HepG2 (cell line): ENCODE results near the gene PBOV1. TPM values are rescaled to one million over a fixed set of nuclear protein-coding genes. Genes with fewer than 3 reads are reported as not detected.

Experiments
- HNRNPLL ChIP-seq: fragments of 200-400 bp; formaldehyde crosslinking; IDR thresholded peaks from 2 replicates; pipeline ENCODE4 v1.6.1; 2017; ENCODE audit warnings: mild to moderate bottlenecking, low read depth, low read length; ENCODE audit not compliant: poor library complexity, severe bottlenecking
- MAF1 ChIP-seq: sonication (generic); formaldehyde crosslinking; IDR thresholded peaks from 2 replicates; pipeline ENCODE4 v1.5.0; 2020; ENCODE audit warnings: missing genetic modification reagents, borderline replicate concordance
- NFIC ChIP-seq: IDR thresholded peaks from 2 replicates; pipeline ENCODE4 v1.6.1; 2012; ENCODE audit warnings: mild to moderate bottlenecking, low read length, inconsistent platforms
- NKX3-1 ChIP-seq: sonication (generic); formaldehyde crosslinking; IDR thresholded peaks from 2 replicates; pipeline ENCODE4 v1.5.0; 2020; ENCODE audit warnings: missing genetic modification reagents
- NONO ChIP-seq, 2 experiments: fragments of 450-650 bp in 1 of 2; sonication (generic) in 1 of 2; formaldehyde crosslinking in 1 of 2; IDR thresholded peaks in 1 of 2; conservative IDR thresholded peaks in 1 of 2; 2 replicates each; pipeline versions ENCODE4 v1.6.1 to v1.8.0; 2017 to 2022; ENCODE audit warnings: mild to moderate bottlenecking in 1 of 2, missing genetic modification reagents in 1 of 2, moderate library complexity in 1 of 2
- RAD51 ChIP-seq: fragments of 450-650 bp; IDR thresholded peaks from 2 replicates; pipeline ENCODE4 v1.6.1; 2016; ENCODE audit warnings: borderline replicate concordance
- ZBTB7A ChIP-seq: sonication (generic); formaldehyde crosslinking; IDR thresholded peaks from 2 replicates; pipeline ENCODE4 v1.8.0; 2022; ENCODE audit warnings: mild to moderate bottlenecking, missing genetic modification reagents
- ZKSCAN5 ChIP-seq: sonication (generic); formaldehyde crosslinking; IDR thresholded peaks from 2 replicates; pipeline ENCODE4 v1.5.1; 2020; ENCODE audit warnings: mild to moderate bottlenecking, missing genetic modification reagents
- ZNF235 ChIP-seq: sonication (generic); formaldehyde crosslinking; IDR thresholded peaks from 2 replicates; pipeline ENCODE4 v1.8.1; 2023; ENCODE audit warnings: mild to moderate bottlenecking, missing genetic modification reagents, borderline replicate concordance
- ZNF451 ChIP-seq: sonication (generic); formaldehyde crosslinking; IDR thresholded peaks from 2 replicates; pipeline ENCODE4 v1.5.0; 2020; ENCODE audit warnings: mild to moderate bottlenecking, missing genetic modification reagents
- ZNF576 ChIP-seq: sonication (generic); formaldehyde crosslinking; IDR thresholded peaks from 2 replicates; pipeline ENCODE4 v1.4.0; 2020; ENCODE audit warnings: mild to moderate bottlenecking, missing genetic modification reagents
- ZNF878 ChIP-seq: sonication (generic); formaldehyde crosslinking; IDR thresholded peaks from 2 replicates; pipeline ENCODE4 v1.8.1; 2023; ENCODE audit warnings: mild to moderate bottlenecking, missing genetic modification reagents, moderate library complexity
- polyA plus RNA-seq, 8 experiments: library from polyadenylated mRNA; depleted of rRNA in 3 of 8; stranded (reverse) in 7 of 8; unstranded in 1 of 8; fragments of >200 nt; fragmentation: Illumina TruSeq in 4 of 8; extraction: Trizol in 4 of 8; gene quantifications; 2 replicates each; pipeline versions ENCODE4 v1.2.1 to v1.2.3, GENCODE V29; 2011 to 2016; ENCODE audit warnings: low read depth in 4 of 8, missing spikeins in 1 of 8, mixed read lengths in 1 of 8; ENCODE audit not compliant: insufficient read depth in 1 of 8
- total RNA-seq, 5 experiments: library from RNA; depleted of rRNA; stranded (reverse); fragments of >200 nt; fragmentation: Illumina TruSeq; extraction: Trizol; gene quantifications; 2 replicates each; pipeline ENCODE4 v1.2.3, GENCODE V29; 2016; ENCODE audit warnings: low read depth in 1 of 5
- TF ChIP-seq, protein P1 (sequence below): IDR thresholded peaks from 2 replicates; pipeline ENCODE4 v1.6.1; 2016; ENCODE audit warnings: mild to moderate bottlenecking, missing biosample characterization, missing genetic modification reagents
- TF ChIP-seq, protein P2 (sequence below): sonication (generic); formaldehyde crosslinking; IDR thresholded peaks from 2 replicates; pipeline ENCODE4 v1.8.1; 2022; ENCODE audit warnings: mild to moderate bottlenecking, missing genetic modification reagents
- TF ChIP-seq, protein P3 (sequence below): sonication (generic); formaldehyde crosslinking; IDR thresholded peaks from 2 replicates; pipeline ENCODE4 v1.5.1; 2020; ENCODE audit warnings: mild to moderate bottlenecking, missing genetic modification reagents
- TF ChIP-seq, protein P4 (sequence below): sonication (generic); formaldehyde crosslinking; IDR thresholded peaks from 2 replicates; pipeline ENCODE4 v1.4.0; 2020; ENCODE audit warnings: mild to moderate bottlenecking, missing genetic modification reagents

PBOV1 gene
- total and polyA plus RNA-seq, 2 of the 13 experiments (the other 11 are each of a cell fraction or from before 2014, with no cell fraction given), result not detected

GRCh38 chr6:138222901-138223546 lies 4.7 kb upstream of the PBOV1 start (continued):
- no peak for TF ChIP-seq ZBTB7A (CRISPR knock-in tag)
- no peak for TF ChIP-seq ZNF576 (CRISPR knock-in tag)
- peak; percentile 75 for TF ChIP-seq ZNF878 (CRISPR knock-in tag)
- no peak for TF ChIP-seq RAD51
- TF ChIP-seq ZNF451 (CRISPR knock-in tag), result no peak; the same call in 1 of the 2 replicates
- peak; percentile 87; the same call in 1 of the 2 replicates for TF ChIP-seq NFIC
- TF ChIP-seq NKX3-1, result no peak
- no peak for TF ChIP-seq ZKSCAN5 (CRISPR knock-in tag)
- TF ChIP-seq ZNF235, result no peak
- TF ChIP-seq, protein P1, sequence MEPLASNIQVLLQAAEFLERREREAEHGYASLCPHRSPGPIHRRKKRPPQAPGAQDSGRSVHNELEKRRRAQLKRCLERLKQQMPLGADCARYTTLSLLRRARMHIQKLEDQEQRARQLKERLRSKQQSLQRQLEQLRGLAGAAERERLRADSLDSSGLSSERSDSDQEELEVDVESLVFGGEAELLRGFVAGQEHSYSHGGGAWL, result peak; percentile 48; the same call in 1 of the 2 replicates
- no peak for TF ChIP-seq HNRNPLL
- TF ChIP-seq, protein P2, sequence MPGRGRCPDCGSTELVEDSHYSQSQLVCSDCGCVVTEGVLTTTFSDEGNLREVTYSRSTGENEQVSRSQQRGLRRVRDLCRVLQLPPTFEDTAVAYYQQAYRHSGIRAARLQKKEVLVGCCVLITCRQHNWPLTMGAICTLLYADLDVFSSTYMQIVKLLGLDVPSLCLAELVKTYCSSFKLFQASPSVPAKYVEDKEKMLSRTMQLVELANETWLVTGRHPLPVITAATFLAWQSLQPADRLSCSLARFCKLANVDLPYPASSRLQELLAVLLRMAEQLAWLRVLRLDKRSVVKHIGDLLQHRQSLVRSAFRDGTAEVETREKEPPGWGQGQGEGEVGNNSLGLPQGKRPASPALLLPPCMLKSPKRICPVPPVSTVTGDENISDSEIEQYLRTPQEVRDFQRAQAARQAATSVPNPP (CRISPR knock-in tag), result no peak
- no peak for TF ChIP-seq NONO (IDR thresholded peaks at IDR 0.05)
- no peak for TF ChIP-seq NONO (CRISPR knock-in tag; conservative IDR thresholded peaks at IDR 0.05)
- TF ChIP-seq, protein P3, sequence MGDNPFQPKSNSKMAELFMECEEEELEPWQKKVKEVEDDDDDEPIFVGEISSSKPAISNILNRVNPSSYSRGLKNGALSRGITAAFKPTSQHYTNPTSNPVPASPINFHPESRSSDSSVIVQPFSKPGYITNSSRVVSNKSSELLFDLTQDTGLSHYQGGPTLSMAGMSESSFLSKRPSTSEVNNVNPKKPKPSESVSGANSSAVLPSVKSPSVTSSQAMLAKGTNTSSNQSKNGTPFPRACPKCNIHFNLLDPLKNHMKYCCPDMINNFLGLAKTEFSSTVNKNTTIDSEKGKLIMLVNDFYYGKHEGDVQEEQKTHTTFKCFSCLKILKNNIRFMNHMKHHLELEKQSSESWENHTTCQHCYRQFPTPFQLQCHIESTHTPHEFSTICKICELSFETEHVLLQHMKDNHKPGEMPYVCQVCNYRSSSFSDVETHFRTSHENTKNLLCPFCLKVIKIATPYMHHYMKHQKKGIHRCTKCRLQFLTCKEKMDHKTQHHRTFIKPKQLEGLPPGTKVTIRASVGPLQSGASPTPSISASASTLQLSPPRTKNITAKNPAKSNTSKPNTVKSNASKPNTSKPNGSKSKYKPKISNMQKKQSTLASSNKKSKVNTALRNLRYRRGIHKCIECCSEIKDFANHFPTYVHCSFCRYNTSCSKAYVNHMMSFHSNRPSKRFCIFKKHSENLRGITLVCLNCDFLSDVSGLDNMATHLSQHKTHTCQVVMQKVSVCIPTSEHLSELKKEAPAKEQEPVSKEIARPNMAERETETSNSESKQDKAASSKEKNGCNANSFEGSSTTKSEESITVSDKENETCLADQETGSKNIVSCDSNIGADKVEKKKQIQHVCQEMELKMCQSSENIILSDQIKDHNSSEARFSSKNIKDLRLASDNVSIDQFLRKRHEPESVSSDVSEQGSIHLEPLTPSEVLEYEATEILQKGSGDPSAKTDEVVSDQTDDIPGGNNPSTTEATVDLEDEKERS (CRISPR knock-in tag), result peak; percentile 96
- TF ChIP-seq, protein P4, sequence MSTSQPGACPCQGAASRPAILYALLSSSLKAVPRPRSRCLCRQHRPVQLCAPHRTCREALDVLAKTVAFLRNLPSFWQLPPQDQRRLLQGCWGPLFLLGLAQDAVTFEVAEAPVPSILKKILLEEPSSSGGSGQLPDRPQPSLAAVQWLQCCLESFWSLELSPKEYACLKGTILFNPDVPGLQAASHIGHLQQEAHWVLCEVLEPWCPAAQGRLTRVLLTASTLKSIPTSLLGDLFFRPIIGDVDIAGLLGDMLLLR, result no peak
- no peak for TF ChIP-seq MAF1 (CRISPR knock-in tag)
